ENCODE data around the gene ORC3. TPM values are rescaled to one million over a fixed set of nuclear protein-coding genes. Genes with fewer than 3 reads are reported as not detected.
"Not testable (repeated sequence)": the region's sequence is repeated elsewhere in the genome, so short reads cannot be mapped to it uniquely, and the experiment has no call there.

The ORC3 gene
- total RNA-seq, 2 experiments from 2014 or later, result 31.8 to 34.6 TPM

GRCh38 chr6:87697581-87698546 is 107.9 kb downstream of the ORC3 start:
- H3K9me3 Mint-ChIP-seq (ENCODE audit: low read depth), result no peaks in the 10 kb centered on the region
- peak overlapping the region; percentile 95 for H3K4me3 Mint-ChIP-seq
- DNase-seq (no peak), ATAC-seq (no peak)
- CTCF ChIA-PET, result interaction anchor here (0.6 to 1.5 kb wide), 5 partner anchors 10 to 72 kb away, joined by 3 read pairs; no protein-coding TSS in a partner anchor
- peaks cover 51% of the 10 kb centered on the region for H3K4me1 Mint-ChIP-seq
- H3K36me3 Mint-ChIP-seq, result peaks cover 41% of the 10 kb centered on the region
- no peaks in the 10 kb centered on the region for H3K27me3 Mint-ChIP-seq
- H3K27ac Mint-ChIP-seq, result peak overlapping the region; percentile 94

DNA sequence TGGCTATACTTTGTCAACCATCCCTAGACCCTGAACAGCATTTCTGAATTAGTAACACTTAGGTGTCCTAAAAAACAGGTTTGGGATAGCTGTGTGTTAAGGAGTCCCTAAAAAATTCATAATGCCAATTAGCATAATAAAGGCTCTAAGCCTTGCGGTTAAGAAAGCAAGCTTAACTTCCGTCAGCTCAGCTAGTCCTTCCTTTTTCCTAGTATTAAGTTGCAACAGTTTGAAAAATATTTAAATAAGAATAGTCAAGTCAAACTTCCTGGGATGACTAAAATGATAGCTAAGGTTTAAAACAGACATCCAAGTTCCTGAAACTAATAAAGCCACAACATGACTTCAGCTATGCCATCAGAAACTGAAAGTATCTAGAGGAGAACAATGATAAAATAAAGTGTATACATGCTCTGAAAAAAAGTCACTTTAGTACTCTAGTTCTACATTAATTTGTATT is 108.6 kb downstream of the ORC3 start:
- Mint-ChIP-seq H3K9me3 (ENCODE audit: low read depth) (no peaks in the 10 kb centered on the region), H3K4me3 (peak overlapping the region; percentile 95), H3K4me1 (peaks cover 51% of the 10 kb centered on the region), H3K27me3 (no peaks in the 10 kb centered on the region), H3K27ac (peak overlapping the region; percentile 94), H3K36me3 (peaks cover 36% of the 10 kb centered on the region)
- ATAC-seq (no peak), DNase-seq (no peak)
- CTCF ChIA-PET, result interaction anchor here (0.6 to 1.5 kb wide), 5 partner anchors 11 to 72 kb away, joined by 3 to 5 read pairs (median 3); no protein-coding TSS in a partner anchor

- no peak for DNase-seq
- peak overlapping the region; percentile 95 for H3K4me3 Mint-ChIP-seq
- no peaks in the 10 kb centered on the region for H3K9me3 Mint-ChIP-seq (ENCODE audit: low read depth)
- H3K36me3 Mint-ChIP-seq, result peaks cover 33% of the 10 kb centered on the region
- no peak for ATAC-seq
- H3K4me1 Mint-ChIP-seq, result peaks cover 47% of the 10 kb centered on the region
- H3K27ac Mint-ChIP-seq, result peak overlapping the region; percentile 94
- CTCF ChIA-PET, result interaction anchor here (0.6 to 1.5 kb wide), 11 partner anchors 10 to 545 kb away, joined by 3 to 5 read pairs (median 3); no protein-coding TSS in a partner anchor
- H3K27me3 Mint-ChIP-seq, result no peaks in the 10 kb centered on the region
Measured at GRCh38 chr6:87699576-87699975, 109.6 kb downstream of the ORC3 start.

GRCh38 chr6:87700397-87701343 is 110.7 kb downstream of the ORC3 start:
- Mint-ChIP-seq H3K27me3 (no peaks in the 10 kb centered on the region), H3K4me1 (peaks cover 51% of the 10 kb centered on the region), H3K4me3 (peak overlapping the region; percentile 95), H3K27ac (peak overlapping the region; percentile 94), H3K9me3 (ENCODE audit: low read depth) (no peaks in the 10 kb centered on the region), H3K36me3 (peaks cover 33% of the 10 kb centered on the region)
- ATAC-seq (no peak), DNase-seq (peak; percentile 67)
- CTCF ChIA-PET, result interaction anchor here (0.8 to 1.5 kb wide), 8 partner anchors 12 to 546 kb away, joined by 3 read pairs; no protein-coding TSS in a partner anchor

DNA sequence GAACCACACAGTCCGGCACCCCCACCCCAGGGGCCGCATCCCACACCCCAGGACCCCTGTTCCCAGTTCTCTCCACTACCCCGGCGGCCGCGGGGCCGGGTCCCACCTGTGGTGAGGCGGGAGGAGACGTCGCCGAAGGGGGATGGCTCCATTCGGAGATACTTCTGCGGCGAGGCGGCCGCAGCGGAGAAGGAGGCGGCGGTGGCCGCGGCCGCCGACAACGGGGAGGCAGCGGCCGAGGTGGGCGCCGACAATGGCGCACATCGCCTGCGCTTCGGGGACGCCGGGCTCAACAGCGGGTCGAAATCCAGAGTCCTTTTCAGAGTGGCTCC is 111.4 kb downstream of the ORC3 start:
- CTCF ChIA-PET, result interaction anchor here (1.0 to 1.5 kb wide), 3 partner anchors 13 to 131 kb away, joined by 3 to 8 read pairs (median 4); no protein-coding TSS in a partner anchor
- Mint-ChIP-seq H3K4me1 (peaks cover 50% of the 10 kb centered on the region), H3K36me3 (peaks cover 29% of the 10 kb centered on the region), H3K9me3 (ENCODE audit: low read depth) (no peaks in the 10 kb centered on the region), H3K27ac (peak overlapping the region; percentile 94), H3K27me3 (no peaks in the 10 kb centered on the region), H3K4me3 (peak overlapping the region; percentile 95)
- DNase-seq, result peak; percentile 58
- ATAC-seq, result peak; percentile 0

DNA sequence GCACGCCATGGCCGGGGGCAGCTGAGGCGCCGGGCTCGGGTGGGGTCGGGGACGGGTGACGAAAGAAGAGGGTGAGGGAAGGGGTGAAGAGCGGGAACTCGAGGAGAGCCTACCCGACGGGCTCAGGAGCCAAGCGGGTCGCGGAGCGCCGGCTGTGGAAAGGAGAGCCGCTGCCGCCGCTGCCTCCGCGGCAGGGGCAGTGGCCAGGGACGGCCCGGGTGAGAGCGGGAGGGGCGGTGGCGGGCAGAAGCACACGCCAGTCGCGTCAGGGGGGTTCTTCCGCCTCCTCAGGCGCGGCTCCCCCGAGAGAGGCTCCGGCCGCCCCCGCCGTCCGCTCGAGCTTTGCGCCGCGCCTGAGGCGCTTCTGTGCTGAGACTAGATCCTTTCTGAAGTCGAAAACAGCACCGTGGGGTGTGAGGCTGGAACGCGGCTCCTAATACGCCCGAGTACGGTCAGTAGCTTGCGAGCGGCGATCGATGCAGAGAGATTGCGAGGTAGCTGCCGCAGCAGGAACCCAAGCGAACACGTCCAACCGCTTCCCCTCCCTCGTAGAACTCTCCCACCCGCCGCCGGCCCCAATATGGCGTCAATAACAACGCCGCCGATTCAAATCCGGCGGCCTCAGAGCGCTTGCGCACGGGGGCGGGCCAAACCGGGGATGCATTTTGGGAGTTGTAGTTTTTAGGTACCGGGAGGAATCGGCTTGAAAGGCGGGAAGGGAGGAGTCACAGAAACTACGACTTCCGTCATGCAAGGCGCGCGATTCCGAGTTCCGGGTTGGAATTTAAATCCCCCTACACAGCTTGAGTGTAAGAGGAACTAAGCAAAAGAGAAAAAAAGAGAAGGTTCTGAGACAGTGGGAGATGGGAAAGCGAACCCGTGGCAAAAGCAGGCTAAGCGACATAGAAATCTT is 112.0 kb downstream of the ORC3 start, which contains the start of gene AKIRIN2:
TSS of gene AKIRIN2 (minus strand) at position 558 of the 913 bp plus-strand sequence. CDS start at position 9, 549 bp downstream.
- H3K4me3 Mint-ChIP-seq, result peak within 1 kb of the TSS; percentile 95

GRCh38 chr6:87702589-87702945 is 112.6 kb downstream of the ORC3 start:
- Mint-ChIP-seq H3K4me1 (peaks cover 52% of the 10 kb centered on the region), H3K36me3 (peaks cover 25% of the 10 kb centered on the region), H3K4me3 (peak overlapping the region; percentile 95), H3K27ac (peak overlapping the region; percentile 94), H3K27me3 (no peaks in the 10 kb centered on the region), H3K9me3 (ENCODE audit: low read depth) (no peaks in the 10 kb centered on the region)
- ATAC-seq, result no peak
- CTCF ChIA-PET, result interaction anchor here (0.6 to 1.5 kb wide), 6 partner anchors 11 to 129 kb away, joined by 3 to 8 read pairs (median 4); no protein-coding TSS in a partner anchor
- no peak for DNase-seq

More for the DNA sequence above, 112.0 kb downstream of the ORC3 start, which contains the start of gene AKIRIN2:
- DNase-seq (peak; percentile 98), ATAC-seq (peak; percentile 77)
- peaks cover 50% of the 10 kb centered on the region for H3K4me1 Mint-ChIP-seq
- H3K27ac Mint-ChIP-seq, result peak within 1 kb of the TSS; percentile 94
- no peaks in the 10 kb centered on the region for H3K9me3 Mint-ChIP-seq (ENCODE audit: low read depth)
- peaks cover 29% of the 10 kb centered on the region for H3K36me3 Mint-ChIP-seq
- CTCF ChIA-PET, result interaction anchor here (0.6 to 1.5 kb wide), 5 partner anchors 12 to 130 kb away, joined by 3 to 8 read pairs (median 4); no protein-coding TSS in a partner anchor
- H3K27me3 Mint-ChIP-seq, result no peaks in the 10 kb centered on the region

- Mint-ChIP-seq H3K4me1 (peaks cover 49% of the 10 kb centered on the region), H3K4me3 (peak overlapping the region; percentile 95), H3K36me3 (peaks cover 22% of the 10 kb centered on the region), H3K27ac (peak overlapping the region; percentile 94)
- H3K9me3 Mint-ChIP-seq (ENCODE audit: low read depth); ATAC-seq; DNase-seq; H3K27me3 Mint-ChIP-seq: not testable (repeated sequence)
- CTCF ChIA-PET, result interaction anchor here (1.0 to 1.5 kb wide), 4 partner anchors 11 to 54 kb away, joined by 3 to 8 read pairs (median 4); no protein-coding TSS in a partner anchor
Measured at GRCh38 chr6:87703039-87703438, 113.1 kb downstream of the ORC3 start.

- Mint-ChIP-seq H3K27me3 (no peaks in the 10 kb centered on the region), H3K36me3 (peaks cover 10% of the 10 kb centered on the region), H3K4me1 (peaks cover 44% of the 10 kb centered on the region), H3K4me3 (peak overlapping the region; percentile 33), H3K9me3 (ENCODE audit: low read depth) (no peaks in the 10 kb centered on the region), H3K27ac (peak overlapping the region; percentile 97)
- DNase-seq (peak; percentile 90), ATAC-seq (peak; percentile 53)
- CTCF ChIA-PET, result interaction anchor here (1.2 to 3.0 kb wide), 5 partner anchors 9 to 127 kb away, joined by 3 to 27 read pairs (median 8); no protein-coding TSS in a partner anchor
Measured at GRCh38 chr6:87705070-87705691, 115.2 kb downstream of the ORC3 start.

GRCh38 chr6:87706187-87706966 is 116.4 kb downstream of the ORC3 start:
- Mint-ChIP-seq H3K27ac (peak overlapping the region; percentile 97), H3K27me3 (no peaks in the 10 kb centered on the region), H3K36me3 (no peaks in the 10 kb centered on the region), H3K4me3 (no peak overlapping the region), H3K4me1 (peaks cover 49% of the 10 kb centered on the region), H3K9me3 (ENCODE audit: low read depth) (no peaks in the 10 kb centered on the region)
- CTCF ChIA-PET, result interaction anchor here (1.2 to 3.0 kb wide), 5 partner anchors 8 to 126 kb away, joined by 3 to 27 read pairs (median 8); no protein-coding TSS in a partner anchor
- DNase-seq, result no peak
- no peak for ATAC-seq
